Mesendoderm (in vitro differentiated cells): Measurements from ENCODE around the gene TRPM2.

Experiments
- DNase-seq: peaks from one replicate; pipeline ENCODE4 v3.0.0; 2013
- H2AK5ac ChIP-seq: 2 replicates; pipeline ENCODE4 v1.6.1; 2013; ENCODE audit warnings: low read length, inconsistent platforms
- H2BK120ac ChIP-seq: 2 replicates; pipeline ENCODE4 v1.6.1; 2013; ENCODE audit warnings: low read depth, mild to moderate bottlenecking, low read length, moderate library complexity, mixed read lengths
- H2BK15ac ChIP-seq: replicated peaks from 2 replicates; pipeline ENCODE4 v1.6.1; 2013; ENCODE audit warnings: low read depth, mild to moderate bottlenecking, moderate library complexity
- H2BK5ac ChIP-seq: 2 replicates; pipeline ENCODE4 v1.6.1; 2013; ENCODE audit warnings: low read length, inconsistent platforms
- H3K18ac ChIP-seq: 2 replicates; pipeline ENCODE4 v1.6.1; 2013; ENCODE audit warnings: mild to moderate bottlenecking, low read length, mixed read lengths
- H3K23ac ChIP-seq: one replicate; pipeline ENCODE4 v1.6.1; 2013; ENCODE audit warnings: low read length
- H3K27ac ChIP-seq: 2 replicates; pipeline ENCODE4 v1.5.1; 2013; ENCODE audit warnings: low read depth, mild to moderate bottlenecking, inconsistent platforms, low read length, moderate library complexity
- H3K27me3 ChIP-seq: 2 replicates; pipeline ENCODE4 v1.6.1; 2013; ENCODE audit warnings: low read length, control low read depth, mild to moderate bottlenecking, inconsistent platforms; ENCODE audit not compliant: insufficient read depth, poor library complexity
- H3K36me3 ChIP-seq: 2 replicates; pipeline ENCODE4 v1.6.1; 2013; ENCODE audit warnings: low read length, inconsistent platforms; ENCODE audit not compliant: control insufficient read depth, insufficient read depth
- H3K4ac ChIP-seq: one replicate; pipeline ENCODE4 v1.6.1; 2013; ENCODE audit warnings: low read depth, mild to moderate bottlenecking, low read length, moderate library complexity
- H3K4me1 ChIP-seq: 2 replicates; pipeline ENCODE4 v1.6.1; 2013; ENCODE audit warnings: low read depth, low read length, inconsistent platforms; ENCODE audit not compliant: control insufficient read depth
- H3K4me2 ChIP-seq: 2 replicates; pipeline ENCODE4 v1.6.1; 2013; ENCODE audit warnings: low read length
- H3K4me3 ChIP-seq: 2 replicates; pipeline ENCODE4 v1.5.1; 2013; ENCODE audit warnings: mild to moderate bottlenecking, low read length
- H3K56ac ChIP-seq: one replicate; pipeline ENCODE4 v1.6.1; 2013; ENCODE audit warnings: low read length
- H3K79me1 ChIP-seq: 2 replicates; pipeline ENCODE4 v1.6.1; 2013; ENCODE audit warnings: low read length, inconsistent platforms
- H3K79me2 ChIP-seq: 2 replicates; pipeline ENCODE4 v1.6.1; 2013; ENCODE audit warnings: mild to moderate bottlenecking, low read length; ENCODE audit not compliant: control insufficient read depth, insufficient read depth
- H3K9ac ChIP-seq: 2 replicates; pipeline ENCODE4 v1.6.1; 2013; ENCODE audit warnings: low read length, inconsistent platforms
- H4K5ac ChIP-seq: one replicate; pipeline ENCODE4 v1.6.1; 2013; ENCODE audit warnings: low read length
- H4K8ac ChIP-seq: one replicate; pipeline ENCODE4 v1.6.1; 2013; ENCODE audit warnings: low read depth, mild to moderate bottlenecking, control low read depth, low read length, moderate library complexity
- WGBS: extraction: QIAGEN DNeasy Blood & Tissue Kit; methylation state at CpG from one replicate; pipeline ENCODE4 v1.1.7; 2013; ENCODE audit warnings: low lambda C conversion rate, missing lambda C conversion rate; ENCODE audit not compliant: insufficient coverage; ENCODE audit errors: extremely low coverage; 5-methylcytosine and 5-hydroxymethylcytosine counted together

The TRPM2 gene

GRCh38 chr21:44456915-44457736 is 103.7 kb downstream of the TRPM2 start:
- Histone ChIP-seq H3K18ac (no peak overlapping the region), H2BK120ac (no peak overlapping the region), H3K79me2 (no peaks in the 10 kb centered on the region), H3K36me3 (no peaks in the 10 kb centered on the region), H2BK15ac (no peak overlapping the region), H4K8ac (no peak overlapping the region), H3K56ac (no peak overlapping the region), H3K27me3 (no peaks in the 10 kb centered on the region), H2AK5ac (no peak overlapping the region), H3K27ac (no peak overlapping the region), H3K4me3 (no peak overlapping the region), H3K79me1 (peaks cover 2% of the 10 kb centered on the region), H3K4me2 (no peak overlapping the region), H3K23ac (no peak overlapping the region), H3K4me1 (no peaks in the 10 kb centered on the region), H2BK5ac (no peak overlapping the region), H3K4ac (no peak overlapping the region), H4K5ac (no peak overlapping the region), H3K9ac (no peak overlapping the region)
- WGBS, result no CpG with 5 or more reads among the region's 44 CpGs
- no peak for DNase-seq

- no peaks in the 10 kb centered on the region for H3K79me2 ChIP-seq
- no peak overlapping the region for H3K4ac ChIP-seq
- no peak overlapping the region for H3K23ac ChIP-seq
- WGBS, result no CpG with 5 or more reads among the region's 19 CpGs
- H3K4me1 ChIP-seq, result no peaks in the 10 kb centered on the region
- no peak overlapping the region for H2AK5ac ChIP-seq
- no peak overlapping the region for H3K27ac ChIP-seq
- H3K4me3 ChIP-seq, result no peak overlapping the region
- H4K8ac ChIP-seq, result no peak overlapping the region
- no peak overlapping the region for H4K5ac ChIP-seq
- H3K79me1 ChIP-seq, result peaks cover 2% of the 10 kb centered on the region
- H3K56ac ChIP-seq, result no peak overlapping the region
- H3K4me2 ChIP-seq, result no peak overlapping the region
- H2BK120ac ChIP-seq, result no peak overlapping the region
- no peak for DNase-seq
- no peak overlapping the region for H3K18ac ChIP-seq
- H2BK15ac ChIP-seq, result no peak overlapping the region
- no peak overlapping the region for H3K9ac ChIP-seq
- H3K36me3 ChIP-seq, result no peaks in the 10 kb centered on the region
- no peaks in the 10 kb centered on the region for H3K27me3 ChIP-seq
- no peak overlapping the region for H2BK5ac ChIP-seq
Observed at GRCh38 chr21:44458971-44459711, 105.7 kb downstream of the TRPM2 start.

GRCh38 chr21:44459712-44460440 is 106.5 kb downstream of the TRPM2 start:
- Histone ChIP-seq H3K79me2 (no peaks in the 10 kb centered on the region), H4K5ac (no peak overlapping the region), H3K27me3 (no peaks in the 10 kb centered on the region), H2BK15ac (no peak overlapping the region), H3K18ac (no peak overlapping the region), H3K56ac (no peak overlapping the region), H2BK5ac (no peak overlapping the region), H3K4me1 (no peaks in the 10 kb centered on the region), H3K27ac (no peak overlapping the region), H2BK120ac (no peak overlapping the region), H3K23ac (no peak overlapping the region), H3K79me1 (peaks cover 2% of the 10 kb centered on the region), H3K4me2 (no peak overlapping the region), H3K9ac (no peak overlapping the region), H3K4me3 (no peak overlapping the region), H3K36me3 (no peaks in the 10 kb centered on the region), H4K8ac (no peak overlapping the region), H3K4ac (no peak overlapping the region), H2AK5ac (no peak overlapping the region)
- DNase-seq, result no peak
- WGBS, result no CpG with 5 or more reads among the region's 14 CpGs

GRCh38 chr21:44460441-44460755 is 107.0 kb downstream of the TRPM2 start:
- Histone ChIP-seq H3K18ac (no peak overlapping the region), H4K5ac (no peak overlapping the region), H4K8ac (no peak overlapping the region), H2BK120ac (no peak overlapping the region), H3K4me3 (no peak overlapping the region), H2BK5ac (no peak overlapping the region), H3K36me3 (no peaks in the 10 kb centered on the region), H3K4me1 (no peaks in the 10 kb centered on the region), H3K79me2 (no peaks in the 10 kb centered on the region), H2AK5ac (no peak overlapping the region), H3K56ac (no peak overlapping the region), H3K27ac (no peak overlapping the region), H3K4ac (no peak overlapping the region), H3K27me3 (no peaks in the 10 kb centered on the region), H3K23ac (no peak overlapping the region), H2BK15ac (no peak overlapping the region), H3K79me1 (peaks cover 2% of the 10 kb centered on the region), H3K4me2 (no peak overlapping the region), H3K9ac (no peak overlapping the region)
- WGBS, result no CpG with 5 or more reads among the region's 8 CpGs
- DNase-seq, result no peak

- Histone ChIP-seq H3K79me1 (peaks cover 2% of the 10 kb centered on the region), H4K8ac (no peak overlapping the region), H3K56ac (no peak overlapping the region), H2BK120ac (no peak overlapping the region), H3K4me3 (no peak overlapping the region), H3K27ac (no peak overlapping the region), H3K36me3 (no peaks in the 10 kb centered on the region), H3K23ac (no peak overlapping the region), H2BK15ac (no peak overlapping the region), H3K18ac (no peak overlapping the region), H2AK5ac (no peak overlapping the region), H4K5ac (no peak overlapping the region), H3K9ac (no peak overlapping the region), H3K27me3 (no peaks in the 10 kb centered on the region), H3K79me2 (no peaks in the 10 kb centered on the region), H3K4me1 (no peaks in the 10 kb centered on the region), H2BK5ac (no peak overlapping the region), H3K4ac (no peak overlapping the region), H3K4me2 (no peak overlapping the region)
- no CpG with 5 or more reads among the region's 8 CpGs for WGBS
- no peak for DNase-seq
Observed at GRCh38 chr21:44461005-44461404, 107.6 kb downstream of the TRPM2 start.
